GM10248 (cell line): ENCODE results near the gene ADAMTS12.

ENCODE experiments used
- CTCF ChIA-PET: fragments of 300-600 bp; sonication (Branson Sonifier 250); formaldehyde crosslinking; extraction: SDS; loops from one replicate; lab custom pipeline; 2021; ENCODE audit warnings: antibody characterized with exemption; lab: Yijun Ruan, JAX
- POLR2A ChIA-PET: fragments of 350-650 bp; sonication (Branson Sonifier 250); formaldehyde crosslinking; extraction: SDS; loops from one replicate; lab custom pipeline; 2020; ENCODE audit warnings: antibody characterized with exemption; lab: Yijun Ruan, JAX
- DNase-seq: peaks from one replicate; pipeline ENCODE4 v3.0.0; 2012; ENCODE audit errors: extremely low spot score
- CTCF ChIP-seq: IDR thresholded peaks from 2 replicates; pipeline ENCODE4 v1.5.1; 2012; ENCODE audit warnings: mild to moderate bottlenecking, low read depth; ENCODE audit errors: extremely low read depth, missing control alignments, control extremely low read depth

ADAMTS12 gene

GRCh38 chr5:33890131-33891032, 1.4 kb downstream of the ADAMTS12 start:
- ChIA-PET CTCF (interaction anchor here (0.9 to 1.7 kb wide), 4 partner anchors 9 to 51 kb away, joined by 3 to 5 read pairs (median 3); no protein-coding TSS in a partner anchor), POLR2A (no interaction called here)
- no peak for DNase-seq
- no peak for TF ChIP-seq CTCF

- POLR2A ChIA-PET, result no interaction called here
- CTCF ChIA-PET, result no interaction called here
Measured at GRCh38 chr5:33888587-33888986, 3.2 kb downstream of the ADAMTS12 start.

GRCh38 chr5:33887268-33887667, 4.5 kb downstream of the ADAMTS12 start:
- CTCF ChIA-PET, result interaction anchor here (1.1 to 2.4 kb wide), 5 partner anchors 8 to 47 kb away, joined by 3 to 11 read pairs (median 6); no protein-coding TSS in a partner anchor
- no peak for TF ChIP-seq CTCF
- POLR2A ChIA-PET, result interaction anchor here (0.5 kb wide), 1 partner anchor 197 kb away, joined by 3 read pairs; no protein-coding TSS in a partner anchor
- no peak for DNase-seq

More at GRCh38 chr5:33888587-33888986, 3.2 kb downstream of the ADAMTS12 start:
- no peak for TF ChIP-seq CTCF
- DNase-seq, result no peak

GRCh38 chr5:33886283-33886682, 5.5 kb downstream of the ADAMTS12 start:
- CTCF ChIA-PET, result interaction anchor here (1.6 to 2.4 kb wide), 3 partner anchors 9 to 48 kb away, joined by 6 to 11 read pairs (median 9); no protein-coding TSS in a partner anchor
- DNase-seq, result no peak
- TF ChIP-seq CTCF, result no peak
- POLR2A ChIA-PET, result no interaction called here

GRCh38 chr5:33885679-33886078, 6.1 kb downstream of the ADAMTS12 start:
- TF ChIP-seq CTCF, result no peak
- ChIA-PET CTCF (interaction anchor here (1.6 to 2.4 kb wide), 3 partner anchors 9 to 48 kb away, joined by 6 to 11 read pairs (median 9); no protein-coding TSS in a partner anchor), POLR2A (no interaction called here)
- no peak for DNase-seq

GRCh38 chr5:33883482-33883881, 8.3 kb downstream of the ADAMTS12 start:
- ChIA-PET POLR2A (no interaction called here), CTCF (interaction anchor here (1.6 to 1.7 kb wide), 2 partner anchors 12 to 14 kb away, joined by 3 read pairs; no protein-coding TSS in a partner anchor)
- no peak for TF ChIP-seq CTCF

More at GRCh38 chr5:33883482-33883881, 8.3 kb downstream of the ADAMTS12 start:
- DNase-seq, result no peak
